Measurements from ENCODE around the gene TECPR1.

Gene TECPR1

DNA sequence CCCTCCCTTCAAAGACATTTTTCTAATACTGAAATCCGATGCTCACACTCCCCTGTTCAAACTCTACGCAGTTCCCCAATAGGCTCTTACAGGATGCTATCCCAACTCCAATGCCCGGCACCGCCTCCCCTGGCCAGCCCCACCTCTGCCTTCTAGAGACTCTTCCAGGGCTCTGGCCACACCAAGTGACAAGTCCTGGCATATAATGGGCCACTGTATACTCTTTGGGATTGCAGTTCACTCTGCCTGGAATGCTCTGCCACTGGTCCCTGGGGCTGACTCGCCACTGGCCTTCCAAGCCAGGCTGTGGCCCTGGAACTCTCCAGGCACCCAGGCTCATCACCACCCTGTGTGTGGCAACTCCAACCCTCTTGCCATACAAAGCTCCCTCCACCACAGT lies 26.4 kb upstream of the TECPR1 start:
- no peak for DNase-seq (ENCODE audit: low read depth, low spot score)
- no peak for TF ChIP-seq SUZ12 (IDR thresholded peaks at IDR 0.05; ENCODE audit: extremely low read depth, insufficient read depth, insufficient read length)
- no peak for TF ChIP-seq YY1 (IDR thresholded peaks at IDR 0.05; ENCODE audit: insufficient read depth, insufficient read length)
- Histone ChIP-seq H3K27me3 (ENCODE audit: insufficient read depth, insufficient read length) (no peaks in the 10 kb centered on the region), H3K4me3 (ENCODE audit: insufficient read length, low read depth) (no peak overlapping the region), H3K4me1 (ENCODE audit: insufficient read depth, insufficient read length) (peaks cover 5% of the 10 kb centered on the region), H3K9me3 (ENCODE audit: insufficient read depth, low read length) (no peaks in the 10 kb centered on the region), H3K9ac (ENCODE audit: insufficient read length, low read depth) (no peak overlapping the region), H3K36me3 (ENCODE audit: insufficient read depth, insufficient read length, low read length) (peaks cover 9% of the 10 kb centered on the region)

DNA sequence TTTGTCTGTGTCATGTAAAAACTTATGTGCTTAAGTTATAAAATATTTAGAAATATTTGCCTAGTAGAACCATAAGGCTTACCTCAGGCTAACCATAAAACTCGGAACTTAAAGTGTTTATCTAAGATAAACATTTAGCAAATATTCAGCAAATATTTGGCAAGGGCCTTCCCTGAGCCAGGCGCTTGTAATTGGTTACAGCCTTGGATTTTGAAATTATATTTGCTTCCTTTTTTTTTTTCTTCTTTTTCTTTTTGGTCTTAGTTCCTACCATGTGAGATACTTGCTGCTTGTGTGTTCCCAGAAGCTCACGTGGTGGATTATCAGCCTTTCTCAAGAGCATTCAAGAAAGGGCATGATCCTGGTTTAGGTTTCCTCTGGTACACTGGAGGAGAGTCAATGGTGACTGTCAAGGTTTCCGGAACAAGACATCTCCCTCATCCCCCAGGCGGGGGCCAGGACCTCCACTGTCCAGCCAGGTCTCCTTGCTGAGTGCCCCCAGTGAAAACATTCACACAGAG lies 24.3 kb upstream of the TECPR1 start:
- H3K9ac ChIP-seq (ENCODE audit: insufficient read length, low read depth): no peak overlapping the region

DNA sequence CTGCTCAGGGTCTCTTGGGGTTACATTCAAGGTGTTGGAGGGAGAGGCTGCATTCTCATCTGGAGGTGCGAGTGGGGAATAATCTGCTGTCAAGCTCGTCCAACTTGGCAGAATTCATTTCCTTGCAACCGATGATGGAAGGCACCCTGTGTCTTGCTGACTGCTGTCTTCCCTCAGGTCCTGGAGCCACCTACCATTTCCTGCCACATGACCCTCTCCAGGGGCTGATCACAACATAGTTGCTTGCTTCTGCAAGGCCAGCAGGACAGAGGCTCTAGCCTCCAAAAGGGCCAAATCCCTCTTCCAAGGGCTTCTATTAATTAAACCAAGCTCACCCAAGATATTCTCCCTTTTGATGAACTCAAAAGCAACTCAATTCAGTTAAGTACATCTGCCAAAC lies 15.3 kb upstream of the TECPR1 start:
- Histone ChIP-seq H3K9ac (ENCODE audit: insufficient read length, low read depth) (no peak overlapping the region), H3K4me3 (ENCODE audit: insufficient read length, low read depth) (no peak overlapping the region), H3K9me3 (ENCODE audit: insufficient read depth, low read length) (no peaks in the 10 kb centered on the region), H3K4me1 (ENCODE audit: insufficient read depth, insufficient read length) (no peaks in the 10 kb centered on the region), H3K27me3 (ENCODE audit: insufficient read depth, insufficient read length) (no peaks in the 10 kb centered on the region), H3K36me3 (ENCODE audit: insufficient read depth, insufficient read length, low read length) (no peaks in the 10 kb centered on the region)
- DNase-seq (ENCODE audit: low read depth, low spot score): no peak
- TF ChIP-seq SUZ12 (IDR thresholded peaks at IDR 0.05; ENCODE audit: extremely low read depth, insufficient read depth, insufficient read length): no peak
- TF ChIP-seq YY1 (IDR thresholded peaks at IDR 0.05; ENCODE audit: insufficient read depth, insufficient read length): no peak
- TF ChIP-seq ZNF274 (IDR thresholded peaks at IDR 0.05; ENCODE audit: low read depth, low read length): no peak

More for the DNA sequence above, 24.3 kb upstream of the TECPR1 start:
- no peak for DNase-seq (ENCODE audit: low read depth, low spot score)
- peaks cover 5% of the 10 kb centered on the region for H3K4me1 ChIP-seq (ENCODE audit: insufficient read depth, insufficient read length)
- H3K9me3 ChIP-seq (ENCODE audit: insufficient read depth, low read length): no peaks in the 10 kb centered on the region
- H3K27me3 ChIP-seq (ENCODE audit: insufficient read depth, insufficient read length): no peaks in the 10 kb centered on the region
- no peak overlapping the region for H3K4me3 ChIP-seq (ENCODE audit: insufficient read length, low read depth)
- no peak for TF ChIP-seq ZNF274 (IDR thresholded peaks at IDR 0.05; ENCODE audit: low read depth, low read length)
- no peak for TF ChIP-seq SUZ12 (IDR thresholded peaks at IDR 0.05; ENCODE audit: extremely low read depth, insufficient read depth, insufficient read length)
- no peak for TF ChIP-seq YY1 (IDR thresholded peaks at IDR 0.05; ENCODE audit: insufficient read depth, insufficient read length)
- no peaks in the 10 kb centered on the region for H3K36me3 ChIP-seq (ENCODE audit: insufficient read depth, insufficient read length, low read length)

DNA sequence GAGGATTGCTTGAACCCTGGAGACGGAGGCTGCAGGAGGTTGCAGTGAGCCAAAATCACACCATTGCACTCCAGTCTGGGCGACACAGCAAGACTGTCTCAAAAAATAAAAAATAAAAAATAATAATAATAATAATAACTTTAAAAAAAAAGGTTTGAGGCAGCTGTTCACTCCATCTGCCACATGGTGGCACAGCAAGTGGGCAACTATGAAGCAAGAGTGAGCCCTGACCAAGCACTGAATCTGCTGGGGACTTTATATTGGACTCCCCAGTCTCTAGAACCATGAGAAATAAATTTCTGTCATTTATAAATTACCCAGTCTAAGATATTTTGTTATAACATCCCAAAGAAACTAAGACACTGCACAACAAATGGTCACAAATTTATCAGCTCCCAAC lies 14.8 kb upstream of the TECPR1 start:
- H3K36me3 ChIP-seq (ENCODE audit: insufficient read depth, insufficient read length, low read length): no peaks in the 10 kb centered on the region
- H3K4me1 ChIP-seq (ENCODE audit: insufficient read depth, insufficient read length): no peaks in the 10 kb centered on the region
- H3K9me3 ChIP-seq (ENCODE audit: insufficient read depth, low read length): peaks cover under 1% of the 10 kb centered on the region; the same call in 1 of the 2 replicates
- H3K27me3 ChIP-seq (ENCODE audit: insufficient read depth, insufficient read length): no peaks in the 10 kb centered on the region
- DNase-seq (ENCODE audit: low read depth, low spot score): no peak
- H3K4me3 ChIP-seq (ENCODE audit: insufficient read length, low read depth): no peak overlapping the region
- H3K9ac ChIP-seq (ENCODE audit: insufficient read length, low read depth): no peak overlapping the region
- no peak for TF ChIP-seq SUZ12 (IDR thresholded peaks at IDR 0.05; ENCODE audit: extremely low read depth, insufficient read depth, insufficient read length)
- no peak for TF ChIP-seq YY1 (IDR thresholded peaks at IDR 0.05; ENCODE audit: insufficient read depth, insufficient read length)
- TF ChIP-seq ZNF274 (IDR thresholded peaks at IDR 0.05; ENCODE audit: low read depth, low read length): no peak

DNA sequence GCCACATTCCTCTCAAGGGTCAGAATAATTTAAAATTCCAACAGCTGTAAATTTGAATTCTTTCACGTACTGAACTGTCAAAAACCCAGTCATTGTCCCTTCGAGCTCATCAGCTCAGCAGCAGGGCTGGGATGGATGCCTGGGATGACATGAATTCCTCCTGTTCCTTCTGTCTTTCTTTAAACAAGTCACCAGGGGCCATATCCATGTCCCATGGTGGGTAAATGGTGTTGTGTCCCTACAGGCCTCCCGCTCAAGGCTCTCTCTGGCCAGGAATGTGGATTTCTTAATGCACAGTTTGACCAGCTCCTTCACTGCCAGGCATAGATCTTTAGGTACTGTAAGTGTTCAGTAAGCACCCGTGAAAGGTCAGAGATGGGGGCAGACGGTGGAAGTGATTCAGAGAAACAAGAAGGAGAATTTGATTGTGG lies 13.8 kb upstream of the TECPR1 start:
- no peak for DNase-seq (ENCODE audit: low read depth, low spot score)
- Histone ChIP-seq H3K36me3 (ENCODE audit: insufficient read depth, insufficient read length, low read length) (peaks cover 5% of the 10 kb centered on the region), H3K9ac (ENCODE audit: insufficient read length, low read depth) (no peak overlapping the region), H3K27me3 (ENCODE audit: insufficient read depth, insufficient read length) (no peaks in the 10 kb centered on the region), H3K9me3 (ENCODE audit: insufficient read depth, low read length) (peaks cover 11% of the 10 kb centered on the region; the same call in 1 of the 2 replicates), H3K4me3 (ENCODE audit: insufficient read length, low read depth) (no peak overlapping the region), H3K4me1 (ENCODE audit: insufficient read depth, insufficient read length) (no peaks in the 10 kb centered on the region)
- no peak for TF ChIP-seq ZNF274 (IDR thresholded peaks at IDR 0.05; ENCODE audit: low read depth, low read length)
- no peak for TF ChIP-seq SUZ12 (IDR thresholded peaks at IDR 0.05; ENCODE audit: extremely low read depth, insufficient read depth, insufficient read length)
- no peak for TF ChIP-seq YY1 (IDR thresholded peaks at IDR 0.05; ENCODE audit: insufficient read depth, insufficient read length)

DNA sequence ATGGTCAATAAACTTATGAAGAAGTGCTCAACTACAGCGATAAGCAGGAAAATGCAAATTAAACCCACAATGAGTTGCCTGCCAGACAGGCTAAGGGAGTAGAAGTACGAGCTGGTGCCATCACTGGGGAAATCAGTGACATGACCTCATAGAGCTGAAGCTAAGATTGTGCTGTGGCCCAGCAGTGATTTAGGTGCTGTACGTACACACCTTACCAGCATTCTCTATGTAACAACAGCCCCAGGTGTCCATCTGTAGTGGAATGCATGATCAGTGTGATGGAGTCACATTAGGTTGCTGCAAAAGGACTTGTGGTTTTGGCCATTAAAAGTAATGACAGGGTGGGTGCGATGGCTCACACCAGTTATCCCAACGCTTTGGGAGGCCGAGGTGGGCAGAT lies 5.7 kb upstream of the TECPR1 start:
- H3K4me1 ChIP-seq (ENCODE audit: insufficient read depth, insufficient read length): no peaks in the 10 kb centered on the region
- no peak overlapping the region for H3K9ac ChIP-seq (ENCODE audit: insufficient read length, low read depth)
- H3K9me3 ChIP-seq (ENCODE audit: insufficient read depth, low read length): peaks cover 13% of the 10 kb centered on the region; the same call in 1 of the 2 replicates
- TF ChIP-seq SUZ12 (IDR thresholded peaks at IDR 0.05; ENCODE audit: extremely low read depth, insufficient read depth, insufficient read length) (no peak), YY1 (IDR thresholded peaks at IDR 0.05; ENCODE audit: insufficient read depth, insufficient read length) (no peak), ZNF274 (IDR thresholded peaks at IDR 0.05; ENCODE audit: low read depth, low read length) (no peak)
- H3K36me3 ChIP-seq (ENCODE audit: insufficient read depth, insufficient read length, low read length): peaks cover 11% of the 10 kb centered on the region
- no peak for DNase-seq (ENCODE audit: low read depth, low spot score)
- no peak overlapping the region for H3K4me3 ChIP-seq (ENCODE audit: insufficient read length, low read depth)
- no peaks in the 10 kb centered on the region for H3K27me3 ChIP-seq (ENCODE audit: insufficient read depth, insufficient read length)

DNA sequence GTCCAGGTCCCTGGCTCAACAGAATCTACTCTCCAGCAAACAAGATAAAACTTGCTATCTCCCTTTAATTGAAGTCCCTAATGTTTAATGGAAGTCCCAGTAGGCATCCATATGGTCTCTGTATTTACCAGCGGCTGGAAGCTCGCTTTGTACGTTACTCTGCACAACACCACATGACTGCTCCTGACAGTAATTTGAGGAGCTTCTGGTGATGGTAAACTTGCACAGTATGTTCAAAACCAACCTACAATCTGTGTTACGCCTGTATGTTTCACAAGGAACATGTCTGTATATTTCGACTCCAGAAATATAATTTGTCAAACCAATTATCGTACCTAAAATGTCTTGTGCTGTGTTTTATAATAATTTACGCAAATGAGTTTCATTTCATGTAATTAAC lies 4.4 kb upstream of the TECPR1 start:
- Histone ChIP-seq H3K27me3 (ENCODE audit: insufficient read depth, insufficient read length) (no peaks in the 10 kb centered on the region), H3K36me3 (ENCODE audit: insufficient read depth, insufficient read length, low read length) (peaks cover 7% of the 10 kb centered on the region), H3K4me3 (ENCODE audit: insufficient read length, low read depth) (no peak overlapping the region), H3K4me1 (ENCODE audit: insufficient read depth, insufficient read length) (no peaks in the 10 kb centered on the region), H3K9me3 (ENCODE audit: insufficient read depth, low read length) (peaks cover 8% of the 10 kb centered on the region; the same call in 1 of the 2 replicates), H3K9ac (ENCODE audit: insufficient read length, low read depth) (no peak overlapping the region)
- TF ChIP-seq YY1 (IDR thresholded peaks at IDR 0.05; ENCODE audit: insufficient read depth, insufficient read length): no peak
- TF ChIP-seq SUZ12 (IDR thresholded peaks at IDR 0.05; ENCODE audit: extremely low read depth, insufficient read depth, insufficient read length): no peak
- TF ChIP-seq ZNF274 (IDR thresholded peaks at IDR 0.05; ENCODE audit: low read depth, low read length): no peak
- no peak for DNase-seq (ENCODE audit: low read depth, low spot score)

All from NT2/D1 (cell line).